Liver (tissue), 9 donors: Measurements from ENCODE around the gene C13orf42. TPM values are rescaled to one million over a fixed set of nuclear protein-coding genes. Genes with fewer than 3 reads are reported as not detected.

ENCODE experiments used
- DNase-seq: peaks from one replicate; pipeline ENCODE4 v3.0.0-alpha.2; 2017; ENCODE audit warnings: low spot score
- H3K27ac ChIP-seq, 2 donors: one replicate each; pipeline ENCODE4 v1.7.0; 2013; ENCODE audit warnings: inconsistent platforms in 2 of 2, low read length in 2 of 2, control low read depth in 1 of 2, low read depth in 1 of 2, mild to moderate bottlenecking in 1 of 2
- H3K27me3 ChIP-seq, 4 donors: one replicate each; pipeline versions ENCODE4 v1.6.1 to v1.7.0; 2013; ENCODE audit warnings: low read length in 3 of 4, inconsistent platforms in 1 of 4, mild to moderate bottlenecking in 1 of 4, moderate library complexity in 1 of 4; ENCODE audit not compliant: control insufficient read depth in 4 of 4, insufficient read depth in 4 of 4
- H3K36me3 ChIP-seq, 4 donors: one replicate each; pipeline versions ENCODE4 v1.6.1 to v1.7.0; 2013; ENCODE audit warnings: low read length in 3 of 4, mild to moderate bottlenecking in 3 of 4, low read depth in 1 of 4, moderate library complexity in 1 of 4; ENCODE audit not compliant: control insufficient read depth in 4 of 4, insufficient read depth in 3 of 4
- H3K4me1 ChIP-seq, 4 donors: one replicate each; pipeline versions ENCODE4 v1.6.1 to v1.7.0; 2013; ENCODE audit warnings: low read length in 3 of 4, mild to moderate bottlenecking in 3 of 4, moderate library complexity in 1 of 4; ENCODE audit not compliant: control insufficient read depth in 4 of 4, insufficient read depth in 4 of 4
- H3K4me3 ChIP-seq, 3 donors: one replicate each; pipeline versions ENCODE4 v1.6.1 to v1.7.0; 2013; ENCODE audit warnings: low read length in 3 of 3, control low read depth in 1 of 3, low read depth in 1 of 3, mild to moderate bottlenecking in 1 of 3
- H3K9ac ChIP-seq, 2 donors: one replicate each; pipeline ENCODE4 v1.7.0; 2013; ENCODE audit warnings: low read length in 2 of 2, mild to moderate bottlenecking in 2 of 2, moderate library complexity in 2 of 2, control low read depth in 1 of 2, low read depth in 1 of 2
- H3K9me3 ChIP-seq, 4 donors: one replicate each; pipeline versions ENCODE4 v1.6.1 to v1.7.0; 2013; ENCODE audit warnings: low read length in 3 of 4; ENCODE audit not compliant: control insufficient read depth in 4 of 4
- EGR1 ChIP-seq, 2 donors: IDR thresholded peaks; 2 replicates each; pipeline ENCODE4 v1.6.1; 2016 to 2018; ENCODE audit warnings: antibody characterized with exemption in 2 of 2, low read depth in 2 of 2
- FOXA1 ChIP-seq: IDR thresholded peaks from 2 replicates; pipeline ENCODE4 v1.6.1; 2016; ENCODE audit warnings: antibody characterized with exemption
- GABPA ChIP-seq, 2 donors: IDR thresholded peaks in 1 of 2; conservative IDR thresholded peaks in 1 of 2; 2 replicates each; pipeline ENCODE4 v1.6.1; 2016; ENCODE audit warnings: antibody characterized with exemption in 2 of 2, mild to moderate bottlenecking in 1 of 2, moderate library complexity in 1 of 2
- HNF4A ChIP-seq, 2 donors: conservative IDR thresholded peaks; 2 replicates each; pipeline ENCODE4 v1.6.1; 2016; ENCODE audit warnings: antibody characterized with exemption in 2 of 2, mild to moderate bottlenecking in 2 of 2
- HNF4G ChIP-seq: IDR thresholded peaks from 2 replicates; pipeline ENCODE4 v1.6.1; 2016; ENCODE audit warnings: antibody characterized with exemption
- JUND ChIP-seq, 2 donors: IDR thresholded peaks; 2 replicates each; pipeline ENCODE4 v1.6.1; 2016; ENCODE audit warnings: antibody characterized with exemption in 2 of 2
- NR2F2 ChIP-seq: IDR thresholded peaks from 2 replicates; pipeline ENCODE4 v1.6.1; 2016; ENCODE audit warnings: antibody characterized with exemption
- RAD21 ChIP-seq, 2 donors: IDR thresholded peaks; 2 replicates each; pipeline ENCODE4 v1.6.1; 2016; ENCODE audit warnings: antibody characterized with exemption in 2 of 2, mild to moderate bottlenecking in 2 of 2
- RXRA ChIP-seq, 2 donors: IDR thresholded peaks; 2 replicates each; pipeline ENCODE4 v1.6.1; 2017 to 2018; ENCODE audit warnings: antibody characterized with exemption in 2 of 2, mild to moderate bottlenecking in 1 of 2
- SP1 ChIP-seq: IDR thresholded peaks from 2 replicates; pipeline ENCODE4 v1.6.1; 2018; ENCODE audit warnings: antibody characterized with exemption, mild to moderate bottlenecking
- TAF1 ChIP-seq: conservative IDR thresholded peaks from 2 replicates; pipeline ENCODE4 v1.6.1; 2016; ENCODE audit warnings: antibody characterized with exemption, mild to moderate bottlenecking
- YY1 ChIP-seq: IDR thresholded peaks from 2 replicates; pipeline ENCODE4 v1.6.1; 2016; ENCODE audit warnings: antibody characterized with exemption, mild to moderate bottlenecking
- whole genome bisulfite sequencing: extraction: QIAGEN DNeasy Blood & Tissue Kit; methylation state at CpG from one replicate; pipeline ENCODE4 v1.1.7; 2013; 5-methylcytosine and 5-hydroxymethylcytosine counted together
- polyA plus RNA-seq, 2 donors: library from polyadenylated mRNA; stranded (reverse) in 1 of 2; unstranded in 1 of 2; fragments of 200-250 nt in 1 of 2; fragments of >200 nt in 1 of 2; fragmentation: Nextera tagmentation in 1 of 2; extraction: Ambion mirVana in 1 of 2; gene quantifications; one replicate each; pipeline versions ENCODE4 v1.2.1 to v1.2.3, GENCODE V29; 2013 to 2015
- total RNA-seq, 2 donors: library from RNA; depleted of rRNA; stranded (reverse); fragments of >200 nt; gene quantifications; one replicate each; pipeline ENCODE4 v1.2.3, GENCODE V29; 2014
- TF ChIP-seq, protein P1 (sequence below): IDR thresholded peaks from 2 replicates; pipeline ENCODE4 v1.6.1; 2016; ENCODE audit warnings: antibody characterized with exemption
- TF ChIP-seq, protein P2 (sequence below): IDR thresholded peaks from 2 replicates; pipeline ENCODE4 v1.6.1; 2016; ENCODE audit warnings: antibody characterized with exemption
- TF ChIP-seq, protein P3 (sequence below): IDR thresholded peaks from 2 replicates; pipeline ENCODE4 v1.6.1; 2016; ENCODE audit warnings: antibody characterized with exemption
- TF ChIP-seq, protein P4 (sequence below): fragments of 150-350 bp; IDR thresholded peaks from 2 replicates; pipeline ENCODE4 v1.5.1; 2017; ENCODE audit warnings: improper control_type of control experiment, low read depth, low read length; ENCODE audit not compliant: missing input control
- TF ChIP-seq, protein P5 (sequence below): IDR thresholded peaks from 2 replicates; pipeline ENCODE4 v1.6.1; 2016; ENCODE audit warnings: antibody characterized with exemption, mild to moderate bottlenecking
- donor health status: healthy.
- donor health status: healthy.
- donor health status: healthy.
- donor health status: healthy.
- donor health status: healthy.

C13orf42 gene
- total and polyA plus RNA-seq, 4 donors, result 0.08 TPM; not detected in 3

DNA sequence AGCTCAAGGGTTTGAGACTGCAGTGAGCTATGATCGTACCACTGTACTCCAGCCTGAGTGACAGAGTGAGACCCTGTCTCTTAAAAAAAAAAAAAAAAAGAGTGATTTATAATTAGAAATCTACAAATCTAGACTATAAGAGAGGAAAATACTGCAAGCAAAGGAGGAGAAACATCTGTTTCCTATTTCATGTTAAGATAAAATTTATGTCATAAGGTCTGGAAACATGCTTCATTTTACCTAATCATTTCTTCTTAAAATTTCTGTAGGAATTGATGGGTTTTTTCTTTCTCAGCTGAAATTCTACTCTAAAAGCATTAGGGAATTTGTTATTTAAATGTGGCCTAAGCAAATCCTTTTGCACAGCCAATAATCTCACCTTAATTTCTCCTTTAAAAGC, 53.2 kb downstream of the C13orf42 start:
- DNase-seq, result no peak
- H3K27me3 ChIP-seq, result no peaks in the 10 kb centered on the region
- H3K4me1 ChIP-seq, result no peaks in the 10 kb centered on the region
- no peak overlapping the region for H3K4me3 ChIP-seq
- 89% methylated on average over 1 of the region's 1 CpG for WGBS
- no peaks in the 10 kb centered on the region for H3K36me3 ChIP-seq
- no peak overlapping the region for H3K9ac ChIP-seq
- no peak for TF ChIP-seq FOXA1
- no peak for TF ChIP-seq NR2F2
- TF ChIP-seq RAD21 (IDR thresholded peaks at IDR 0.05), result no peak
- no peak for TF ChIP-seq EGR1 (IDR thresholded peaks at IDR 0.05; ENCODE audit: low read depth in 2 of 2)
- TF ChIP-seq JUND (IDR thresholded peaks at IDR 0.05), result no peak
- TF ChIP-seq, protein P1, sequence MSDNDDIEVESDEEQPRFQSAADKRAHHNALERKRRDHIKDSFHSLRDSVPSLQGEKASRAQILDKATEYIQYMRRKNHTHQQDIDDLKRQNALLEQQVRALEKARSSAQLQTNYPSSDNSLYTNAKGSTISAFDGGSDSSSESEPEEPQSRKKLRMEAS, result no peak
- no peak for TF ChIP-seq HNF4G
- no peak for TF ChIP-seq TAF1
- TF ChIP-seq GABPA (IDR thresholded peaks at IDR 0.05 in 1 of 2, conservative IDR thresholded peaks at IDR 0.05 in 1 of 2), result no peak
- TF ChIP-seq, protein P2, sequence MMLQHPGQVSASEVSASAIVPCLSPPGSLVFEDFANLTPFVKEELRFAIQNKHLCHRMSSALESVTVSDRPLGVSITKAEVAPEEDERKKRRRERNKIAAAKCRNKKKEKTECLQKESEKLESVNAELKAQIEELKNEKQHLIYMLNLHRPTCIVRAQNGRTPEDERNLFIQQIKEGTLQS, result no peak
- TF ChIP-seq, protein P3, sequence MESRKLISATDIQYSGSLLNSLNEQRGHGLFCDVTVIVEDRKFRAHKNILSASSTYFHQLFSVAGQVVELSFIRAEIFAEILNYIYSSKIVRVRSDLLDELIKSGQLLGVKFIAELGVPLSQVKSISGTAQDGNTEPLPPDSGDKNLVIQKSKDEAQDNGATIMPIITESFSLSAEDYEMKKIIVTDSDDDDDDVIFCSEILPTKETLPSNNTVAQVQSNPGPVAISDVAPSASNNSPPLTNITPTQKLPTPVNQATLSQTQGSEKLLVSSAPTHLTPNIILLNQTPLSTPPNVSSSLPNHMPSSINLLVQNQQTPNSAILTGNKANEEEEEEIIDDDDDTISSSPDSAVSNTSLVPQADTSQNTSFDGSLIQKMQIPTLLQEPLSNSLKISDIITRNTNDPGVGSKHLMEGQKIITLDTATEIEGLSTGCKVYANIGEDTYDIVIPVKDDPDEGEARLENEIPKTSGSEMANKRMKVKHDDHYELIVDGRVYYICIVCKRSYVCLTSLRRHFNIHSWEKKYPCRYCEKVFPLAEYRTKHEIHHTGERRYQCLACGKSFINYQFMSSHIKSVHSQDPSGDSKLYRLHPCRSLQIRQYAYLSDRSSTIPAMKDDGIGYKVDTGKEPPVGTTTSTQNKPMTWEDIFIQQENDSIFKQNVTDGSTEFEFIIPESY, result no peak
- TF ChIP-seq, protein P4, sequence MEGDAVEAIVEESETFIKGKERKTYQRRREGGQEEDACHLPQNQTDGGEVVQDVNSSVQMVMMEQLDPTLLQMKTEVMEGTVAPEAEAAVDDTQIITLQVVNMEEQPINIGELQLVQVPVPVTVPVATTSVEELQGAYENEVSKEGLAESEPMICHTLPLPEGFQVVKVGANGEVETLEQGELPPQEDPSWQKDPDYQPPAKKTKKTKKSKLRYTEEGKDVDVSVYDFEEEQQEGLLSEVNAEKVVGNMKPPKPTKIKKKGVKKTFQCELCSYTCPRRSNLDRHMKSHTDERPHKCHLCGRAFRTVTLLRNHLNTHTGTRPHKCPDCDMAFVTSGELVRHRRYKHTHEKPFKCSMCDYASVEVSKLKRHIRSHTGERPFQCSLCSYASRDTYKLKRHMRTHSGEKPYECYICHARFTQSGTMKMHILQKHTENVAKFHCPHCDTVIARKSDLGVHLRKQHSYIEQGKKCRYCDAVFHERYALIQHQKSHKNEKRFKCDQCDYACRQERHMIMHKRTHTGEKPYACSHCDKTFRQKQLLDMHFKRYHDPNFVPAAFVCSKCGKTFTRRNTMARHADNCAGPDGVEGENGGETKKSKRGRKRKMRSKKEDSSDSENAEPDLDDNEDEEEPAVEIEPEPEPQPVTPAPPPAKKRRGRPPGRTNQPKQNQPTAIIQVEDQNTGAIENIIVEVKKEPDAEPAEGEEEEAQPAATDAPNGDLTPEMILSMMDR, result no peak
- no peak for TF ChIP-seq SP1
- TF ChIP-seq HNF4A (conservative IDR thresholded peaks at IDR 0.05), result no peak
- no peak for TF ChIP-seq RXRA (IDR thresholded peaks at IDR 0.05)
- TF ChIP-seq, protein P5, sequence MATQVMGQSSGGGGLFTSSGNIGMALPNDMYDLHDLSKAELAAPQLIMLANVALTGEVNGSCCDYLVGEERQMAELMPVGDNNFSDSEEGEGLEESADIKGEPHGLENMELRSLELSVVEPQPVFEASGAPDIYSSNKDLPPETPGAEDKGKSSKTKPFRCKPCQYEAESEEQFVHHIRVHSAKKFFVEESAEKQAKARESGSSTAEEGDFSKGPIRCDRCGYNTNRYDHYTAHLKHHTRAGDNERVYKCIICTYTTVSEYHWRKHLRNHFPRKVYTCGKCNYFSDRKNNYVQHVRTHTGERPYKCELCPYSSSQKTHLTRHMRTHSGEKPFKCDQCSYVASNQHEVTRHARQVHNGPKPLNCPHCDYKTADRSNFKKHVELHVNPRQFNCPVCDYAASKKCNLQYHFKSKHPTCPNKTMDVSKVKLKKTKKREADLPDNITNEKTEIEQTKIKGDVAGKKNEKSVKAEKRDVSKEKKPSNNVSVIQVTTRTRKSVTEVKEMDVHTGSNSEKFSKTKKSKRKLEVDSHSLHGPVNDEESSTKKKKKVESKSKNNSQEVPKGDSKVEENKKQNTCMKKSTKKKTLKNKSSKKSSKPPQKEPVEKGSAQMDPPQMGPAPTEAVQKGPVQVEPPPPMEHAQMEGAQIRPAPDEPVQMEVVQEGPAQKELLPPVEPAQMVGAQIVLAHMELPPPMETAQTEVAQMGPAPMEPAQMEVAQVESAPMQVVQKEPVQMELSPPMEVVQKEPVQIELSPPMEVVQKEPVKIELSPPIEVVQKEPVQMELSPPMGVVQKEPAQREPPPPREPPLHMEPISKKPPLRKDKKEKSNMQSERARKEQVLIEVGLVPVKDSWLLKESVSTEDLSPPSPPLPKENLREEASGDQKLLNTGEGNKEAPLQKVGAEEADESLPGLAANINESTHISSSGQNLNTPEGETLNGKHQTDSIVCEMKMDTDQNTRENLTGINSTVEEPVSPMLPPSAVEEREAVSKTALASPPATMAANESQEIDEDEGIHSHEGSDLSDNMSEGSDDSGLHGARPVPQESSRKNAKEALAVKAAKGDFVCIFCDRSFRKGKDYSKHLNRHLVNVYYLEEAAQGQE, result no peak
- no peak for TF ChIP-seq YY1
- H3K27ac ChIP-seq, result no peak overlapping the region
- H3K9me3 ChIP-seq, result no peaks in the 10 kb centered on the region

DNA sequence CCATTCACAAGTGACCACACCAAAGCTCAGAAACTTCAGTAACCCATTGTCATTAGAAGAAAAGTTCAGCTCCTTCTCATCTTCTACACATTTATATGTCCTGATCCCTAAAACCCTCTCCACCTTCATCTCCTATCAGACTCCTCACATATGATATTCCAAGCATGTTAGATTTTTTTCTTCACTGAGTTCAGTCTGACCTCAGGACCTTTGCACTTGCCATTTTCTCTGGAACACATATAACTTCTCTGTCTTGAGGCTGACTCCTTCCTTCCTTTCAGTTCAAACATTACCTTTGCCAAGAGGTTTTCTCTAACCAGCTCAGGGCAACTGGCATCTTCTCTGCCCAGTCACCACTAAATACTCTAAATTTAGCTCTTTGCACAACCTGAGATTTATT, 54.1 kb downstream of the C13orf42 start:
- Histone ChIP-seq H3K9ac (no peak overlapping the region), H3K27ac (no peak overlapping the region), H3K4me3 (no peak overlapping the region), H3K27me3 (no peaks in the 10 kb centered on the region), H3K36me3 (no peaks in the 10 kb centered on the region), H3K9me3 (no peaks in the 10 kb centered on the region), H3K4me1 (no peaks in the 10 kb centered on the region)
- TF ChIP-seq NR2F2 (no peak), SP1 (no peak), JUND (IDR thresholded peaks at IDR 0.05) (no peak), RAD21 (IDR thresholded peaks at IDR 0.05) (no peak), GABPA (IDR thresholded peaks at IDR 0.05 in 1 of 2, conservative IDR thresholded peaks at IDR 0.05 in 1 of 2) (no peak), HNF4G (no peak), FOXA1 (no peak), YY1 (no peak), HNF4A (conservative IDR thresholded peaks at IDR 0.05) (no peak), TAF1 (no peak)
- TF ChIP-seq, protein P4, result no peak
- TF ChIP-seq, protein P5, result no peak
- TF ChIP-seq, protein P2, result no peak
- DNase-seq, result no peak
